GM19468 (cell line): Measurements from ENCODE around the gene HCK.

Experiments used
- ATAC-seq: cut with Tn5 transposase; IDR thresholded peaks from one replicate; pipeline ENCODE4 v1.9.1; 2021; ENCODE audit warnings: mild to moderate bottlenecking, moderate library complexity, moderate number of reproducible peaks; ENCODE audit not compliant: unreplicated experiment; ENCODE audit errors: extremely low read depth

HCK gene

GRCh38 chr20:32052090-32052777, at the start of gene HCK:
Gene HCK (plus strand): TSS chr20:32052242.
- no peak for ATAC-seq

- ATAC-seq = no peak
These were observed 48.7 kb upstream of the HCK start for GRCh38 chr20:32003325-32003724.

GRCh38 chr20:32004963-32005362, 47.1 kb upstream of the HCK start:
- ATAC-seq = no peak

DNA sequence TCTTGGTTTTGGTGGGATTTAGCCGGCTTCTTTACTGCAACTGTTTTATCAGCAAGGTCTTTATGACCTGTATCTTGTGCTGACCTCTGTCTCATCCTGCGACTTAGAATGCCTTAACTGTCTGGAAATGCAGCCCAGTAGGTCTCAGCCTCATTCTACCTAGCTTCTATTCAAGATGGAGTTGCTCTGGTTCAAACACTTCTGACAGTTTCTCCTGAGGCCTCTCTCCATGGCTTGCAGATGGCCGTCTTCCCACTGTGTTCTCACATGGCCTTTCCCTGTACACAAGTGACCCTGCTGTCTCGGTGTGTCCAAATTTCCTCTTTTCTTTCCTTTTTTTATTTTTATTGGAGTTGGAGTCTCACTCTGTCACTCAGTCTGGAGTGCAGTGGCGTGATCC, 46.0 kb upstream of the HCK start:
- ATAC-seq = no peak

GRCh38 chr20:32006841-32007786, 44.9 kb upstream of the HCK start:
- ATAC-seq = no peak

- no peak for ATAC-seq
These were observed 44.0 kb upstream of the HCK start for GRCh38 chr20:32007787-32008616.

DNA sequence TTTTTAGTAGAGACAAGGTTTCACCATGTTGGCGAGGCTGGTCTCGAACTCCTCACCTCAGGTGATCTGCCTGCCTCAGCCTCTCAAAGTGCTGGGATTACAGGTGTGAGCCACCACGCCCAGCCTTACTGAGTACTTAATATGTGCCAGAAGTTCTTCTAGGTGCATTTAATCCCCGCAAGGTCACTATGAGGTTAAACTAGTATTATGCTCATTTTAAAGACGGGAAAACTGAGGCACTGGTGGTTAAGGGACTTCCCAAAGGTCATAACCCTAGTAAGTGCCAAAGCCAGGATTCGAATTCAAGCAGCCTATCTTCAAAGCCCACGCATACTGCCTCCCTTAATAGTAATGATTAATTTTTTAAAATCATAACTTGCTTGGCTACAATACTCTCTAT, 42.5 kb upstream of the HCK start:
- no peak for ATAC-seq

DNA sequence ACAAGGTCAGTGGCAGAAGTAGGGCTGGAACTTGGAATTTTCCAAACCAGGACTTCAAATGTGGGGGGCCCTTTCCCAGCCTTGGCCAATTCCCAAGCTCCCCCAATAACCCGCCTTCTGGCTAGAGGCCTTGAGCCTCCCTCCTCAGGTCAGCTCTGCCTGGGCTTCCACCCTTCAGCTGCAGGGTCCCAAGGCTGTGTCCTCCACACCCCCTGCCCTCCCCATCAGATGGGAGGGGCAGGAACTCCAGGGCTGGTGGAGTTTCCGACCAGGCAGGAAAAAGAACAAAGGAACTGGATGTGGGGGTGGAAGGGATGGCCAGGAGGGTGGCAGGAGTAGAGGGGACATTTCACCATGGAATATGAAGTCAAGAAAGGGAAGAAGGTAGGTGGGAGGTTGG, 41.9 kb upstream of the HCK start, which contains the start of gene CCM2L:
CCM2L (plus strand) TSS at position 338 of the 400 bp plus-strand sequence; CDS start at position 355, 17 bp downstream.
- no peak for ATAC-seq

- no peak for ATAC-seq
These were observed 41.4 kb upstream of the HCK start for GRCh38 chr20:32010666-32011065.

- ATAC-seq = no peak
These were observed 39.8 kb upstream of the HCK start for GRCh38 chr20:32012159-32012688.

- no peak for ATAC-seq
These were observed 38.7 kb upstream of the HCK start for GRCh38 chr20:32013326-32013725.

GRCh38 chr20:32017711-32018251, 34.3 kb upstream of the HCK start:
- no peak for ATAC-seq

GRCh38 chr20:32018269-32019155, 33.5 kb upstream of the HCK start:
- no peak for ATAC-seq

DNA sequence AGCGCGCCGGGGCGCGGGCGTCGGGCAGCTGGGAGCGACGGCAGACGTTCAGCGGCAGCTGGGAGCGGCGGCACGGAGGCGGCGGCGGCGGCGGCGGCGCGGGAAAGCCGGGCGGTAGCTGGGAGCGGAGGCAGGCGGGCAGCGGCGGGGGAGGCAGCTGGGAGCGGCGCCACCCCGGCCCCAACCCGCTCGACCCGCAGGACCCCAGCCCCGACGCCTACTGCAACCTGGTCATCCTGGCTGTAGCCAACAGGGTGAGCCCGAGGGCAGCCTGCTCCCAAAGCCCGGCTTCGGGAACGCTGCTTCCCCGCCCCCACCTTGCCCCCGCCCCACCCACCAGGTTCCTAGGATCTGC, 32.9 kb upstream of the HCK start:
- ATAC-seq = no peak

GRCh38 chr20:32019563-32020463, 32.2 kb upstream of the HCK start:
- no peak for ATAC-seq

DNA sequence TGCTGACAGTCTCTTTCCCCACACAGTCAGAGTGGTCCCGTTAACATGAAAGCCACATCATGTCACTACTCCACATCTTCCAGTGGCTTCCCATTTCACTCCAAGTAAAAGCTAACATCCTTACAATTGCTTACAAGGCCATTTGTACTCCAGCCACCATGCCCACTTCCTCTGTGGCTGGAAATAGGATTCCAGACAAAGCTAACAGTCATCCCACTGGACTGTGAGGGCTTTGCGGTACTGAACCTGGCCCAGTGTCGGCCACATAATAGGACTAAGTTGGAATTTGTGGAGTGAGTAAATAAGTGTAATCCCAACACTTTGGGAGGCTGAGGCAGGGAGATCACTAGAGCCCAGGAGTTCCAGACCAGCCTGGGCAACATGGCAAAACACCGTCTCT, 31.0 kb upstream of the HCK start:
- ATAC-seq = no peak

- no peak for ATAC-seq
These were observed 27.3 kb upstream of the HCK start for GRCh38 chr20:32024683-32025295.

- ATAC-seq = no peak
These were observed 24.4 kb upstream of the HCK start for GRCh38 chr20:32027643-32028042.
